Thyroid gland (tissue), 4 donors: ENCODE data around the gene ATP13A3.

Source experiments
- CTCF ChIP-seq, 6 experiments: fragments of 200-600 bp in 3 of 6; fragments of 450-650 bp in 3 of 6; sonication (generic) in 3 of 6; IDR thresholded peaks; one replicate each; pipeline ENCODE4 v1.5.1; 2016 to 2019; ENCODE audit warnings: antibody characterized with exemption in 6 of 6, mild to moderate bottlenecking in 2 of 6, inconsistent platforms in 1 of 6, moderate library complexity in 1 of 6
- POLR2A ChIP-seq, 2 donors: fragments of 450-650 bp; IDR thresholded peaks; one replicate each; pipeline ENCODE4 v1.6.1; 2017; ENCODE audit warnings: antibody characterized with exemption in 2 of 2, mild to moderate bottlenecking in 2 of 2, moderate library complexity in 1 of 2

- TF ChIP-seq CTCF (IDR thresholded peaks at IDR 0.05), result no peak
- TF ChIP-seq POLR2A (IDR thresholded peaks at IDR 0.05), result no peak
These were observed 10.8 kb downstream of the ATP13A3 start for GRCh38 chr3:194475978-194476377.
